ENCODE data around the gene ASXL1. TPM values are rescaled to one million over a fixed set of nuclear protein-coding genes. Genes with fewer than 3 reads are reported as not detected.

Gene ASXL1
- total and polyA plus RNA-seq, 2 donors (not counting 1 experiment from before 2014, with no cell fraction given), result 93.0 to 180 TPM

DNA sequence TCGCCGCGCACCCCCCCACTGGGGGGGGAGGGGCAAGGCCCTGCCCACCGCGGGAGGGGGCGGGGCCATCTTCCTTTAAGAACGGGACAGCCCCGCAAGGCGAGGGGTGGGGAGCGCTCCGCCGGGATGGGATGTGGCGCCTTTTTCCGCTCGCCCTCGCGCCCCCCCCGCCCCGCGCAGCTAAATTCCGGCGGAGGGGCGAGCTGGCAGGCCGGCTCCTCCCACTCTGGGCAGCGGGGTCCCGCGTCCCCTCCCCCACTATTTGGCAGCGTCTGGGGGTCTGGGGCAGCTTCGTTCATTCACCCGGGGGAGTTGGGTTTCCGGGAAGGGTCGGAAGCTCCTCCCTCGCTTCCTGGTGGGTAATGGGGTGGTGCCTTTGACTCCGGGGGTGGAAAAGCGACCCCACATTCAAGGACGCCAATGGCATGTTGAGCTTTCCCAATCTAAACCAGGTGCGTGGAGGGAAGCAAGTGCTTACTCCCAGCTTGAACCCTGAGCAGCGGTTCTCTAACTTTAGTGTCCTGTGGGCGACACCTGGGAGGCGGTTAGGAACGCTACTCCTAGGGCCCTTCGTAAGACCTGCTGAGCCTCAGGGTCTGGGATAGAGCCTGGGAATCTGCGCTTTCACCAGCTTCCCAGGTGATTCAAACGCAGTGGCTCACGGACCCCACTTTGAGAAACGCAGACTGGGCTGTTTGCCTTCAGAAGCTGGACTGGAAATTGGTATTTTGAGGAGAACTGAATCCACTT is 927 bp downstream of the ASXL1 start:
- peak overlapping the region; percentile 94 for H3K4me2 ChIP-seq (replicated peaks; ENCODE audit: low read depth, low read length, poor library complexity, severe bottlenecking)
- no peaks in the 10 kb centered on the region for H3K9me3 ChIP-seq (ENCODE audit: control extremely low read depth in 1 of 3, control insufficient read depth in 2 of 3, insufficient read depth in 1 of 3, low read length in 2 of 3)
- peak overlapping the region; percentile 89 for H3K27ac Mint-ChIP-seq
- no peaks in the 10 kb centered on the region for H3K27me3 ChIP-seq (replicated peaks in 1 of 4; ENCODE audit: control extremely low read depth in 1 of 4, control insufficient read depth in 3 of 4, insufficient read depth in 4 of 4, low read length in 3 of 4)
- H3K36me3 ChIP-seq (replicated peaks in 1 of 2; ENCODE audit: control extremely low read depth in 1 of 2, control insufficient read depth in 1 of 2, extremely low read depth in 1 of 2, insufficient read depth in 2 of 2, low read length in 1 of 2), result no peaks in the 10 kb centered on the region
- POLR2A ChIA-PET, result interaction anchor here (0.6 to 1.5 kb wide), 7 partner anchors 11 to 321 kb away, joined by 3 to 7 read pairs (median 4); partner anchors contain the start of gene KIF3B
- no peaks in the 10 kb centered on the region for H3K27me3 Mint-ChIP-seq
- peaks cover 55% of the 10 kb centered on the region for H3K79me2 ChIP-seq (ENCODE audit: control insufficient read depth, insufficient read depth, low read length)
- peaks cover 54 to 78% of the 10 kb centered on the region in 2 donors for H3K4me1 ChIP-seq (ENCODE audit: control insufficient read depth in 2 of 2, insufficient read depth in 2 of 2, low read length in 2 of 2)
- peak overlapping the region; percentile 92 for H3K9ac ChIP-seq (ENCODE audit: low read length)
- H3K9me3 Mint-ChIP-seq (ENCODE audit: insufficient read depth), result no peaks in the 10 kb centered on the region
- peak overlapping the region; percentile 63 for H2AFZ ChIP-seq (ENCODE audit: insufficient read depth, low read depth, low read length, poor library complexity, severe bottlenecking)
- H3K27ac ChIP-seq (ENCODE audit: low read length in 2 of 2), result peak overlapping the region; percentile 82 to 96
- H4K20me1 ChIP-seq (ENCODE audit: control insufficient read depth, insufficient read depth, low read length, poor library complexity, severe bottlenecking), result peaks cover 46% of the 10 kb centered on the region
- H3K4me3 Mint-ChIP-seq, result peak overlapping the region; percentile 94
- ATAC-seq (ENCODE audit: low read depth), result peak; percentile 39
- peak; percentile 80 for DNase-seq
- CTCF ChIA-PET, result interaction anchor here (0.6 to 1.3 kb wide), 2 partner anchors 21 to 75 kb away, joined by 5 to 6 read pairs; no protein-coding TSS in a partner anchor
- under 1% methylated on average over 36 of the region's 46 CpGs for WGBS (ENCODE audit: insufficient coverage)
- intact Hi-C loops (cut with micrococcal nuclease), result loop anchor here (5.0 kb wide), 1 partner anchor 178 kb away; no protein-coding TSS in a partner anchor
- H3K4me1 Mint-ChIP-seq, result peaks cover 78% of the 10 kb centered on the region
- TF ChIP-seq, protein P1, sequence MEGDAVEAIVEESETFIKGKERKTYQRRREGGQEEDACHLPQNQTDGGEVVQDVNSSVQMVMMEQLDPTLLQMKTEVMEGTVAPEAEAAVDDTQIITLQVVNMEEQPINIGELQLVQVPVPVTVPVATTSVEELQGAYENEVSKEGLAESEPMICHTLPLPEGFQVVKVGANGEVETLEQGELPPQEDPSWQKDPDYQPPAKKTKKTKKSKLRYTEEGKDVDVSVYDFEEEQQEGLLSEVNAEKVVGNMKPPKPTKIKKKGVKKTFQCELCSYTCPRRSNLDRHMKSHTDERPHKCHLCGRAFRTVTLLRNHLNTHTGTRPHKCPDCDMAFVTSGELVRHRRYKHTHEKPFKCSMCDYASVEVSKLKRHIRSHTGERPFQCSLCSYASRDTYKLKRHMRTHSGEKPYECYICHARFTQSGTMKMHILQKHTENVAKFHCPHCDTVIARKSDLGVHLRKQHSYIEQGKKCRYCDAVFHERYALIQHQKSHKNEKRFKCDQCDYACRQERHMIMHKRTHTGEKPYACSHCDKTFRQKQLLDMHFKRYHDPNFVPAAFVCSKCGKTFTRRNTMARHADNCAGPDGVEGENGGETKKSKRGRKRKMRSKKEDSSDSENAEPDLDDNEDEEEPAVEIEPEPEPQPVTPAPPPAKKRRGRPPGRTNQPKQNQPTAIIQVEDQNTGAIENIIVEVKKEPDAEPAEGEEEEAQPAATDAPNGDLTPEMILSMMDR (IDR thresholded peaks at IDR 0.05), result no peak
- no peak for TF ChIP-seq EZH2 (IDR thresholded peaks at IDR 0.05; ENCODE audit: borderline replicate concordance, insufficient read depth, low read depth, low read length, poor library complexity, severe bottlenecking)
- H3K4me3 ChIP-seq (ENCODE audit: control extremely low read depth in 1 of 5, extremely low read depth in 1 of 5, insufficient read depth in 1 of 5, low read depth in 2 of 5, low read length in 4 of 5), result peak overlapping the region; percentile 30 to 95 (median 86)
